Endothelial cell (in vitro differentiated cells): ENCODE data around the gene MYL10. TPM values are rescaled to one million over a fixed set of nuclear protein-coding genes. Genes with fewer than 3 reads are reported as not detected.

Source experiments
- DNase-seq: peaks from one replicate; pipeline ENCODE4 v3.0.0; 2021; ENCODE audit warnings: low spot score
- H3K27ac Mint-ChIP-seq: one replicate; pipeline ENCODE4 v1.8.0; 2021; ENCODE audit warnings: mixed read lengths, inconsistent platforms; ENCODE audit not compliant: unreplicated experiment
- H3K27me3 Mint-ChIP-seq: one replicate; pipeline ENCODE4 v1.8.0; 2021; ENCODE audit warnings: mild to moderate bottlenecking, moderate library complexity, mixed read lengths, inconsistent platforms; ENCODE audit not compliant: unreplicated experiment
- H3K36me3 Mint-ChIP-seq: one replicate; pipeline ENCODE4 v1.8.0; 2021; ENCODE audit warnings: mild to moderate bottlenecking, low read depth, mixed read lengths, inconsistent platforms; ENCODE audit not compliant: unreplicated experiment
- H3K4me1 Mint-ChIP-seq: one replicate; pipeline ENCODE4 v1.8.0; 2021; ENCODE audit warnings: mild to moderate bottlenecking, mixed read lengths, inconsistent platforms; ENCODE audit not compliant: unreplicated experiment
- H3K4me3 Mint-ChIP-seq: one replicate; pipeline ENCODE4 v1.8.0; 2021; ENCODE audit warnings: mild to moderate bottlenecking, mixed read lengths, inconsistent platforms; ENCODE audit not compliant: unreplicated experiment
- H3K9me3 Mint-ChIP-seq: one replicate; pipeline ENCODE4 v1.8.0; 2021; ENCODE audit warnings: mixed read lengths, inconsistent platforms; ENCODE audit not compliant: unreplicated experiment
- total RNA-seq: library from RNA; stranded (reverse); fragmentation: NEBNext Ultra II Directional; extraction: Animal tissue kit (Norgen Biotek cat#: 25700); gene quantifications from one replicate; pipeline ENCODE4 v1.2.1, GENCODE V29; 2021; ENCODE audit not compliant: unreplicated experiment
- TF ChIP-seq, protein P1 (sequence below): fragments of 200-600 bp; sonication (generic); IDR thresholded peaks from one replicate; pipeline ENCODE4 v1.5.0; 2021; ENCODE audit warnings: antibody characterized with exemption; ENCODE audit not compliant: unreplicated experiment

MYL10 gene
- total RNA-seq, 1 donor from 2014 or later: not detected

DNA sequence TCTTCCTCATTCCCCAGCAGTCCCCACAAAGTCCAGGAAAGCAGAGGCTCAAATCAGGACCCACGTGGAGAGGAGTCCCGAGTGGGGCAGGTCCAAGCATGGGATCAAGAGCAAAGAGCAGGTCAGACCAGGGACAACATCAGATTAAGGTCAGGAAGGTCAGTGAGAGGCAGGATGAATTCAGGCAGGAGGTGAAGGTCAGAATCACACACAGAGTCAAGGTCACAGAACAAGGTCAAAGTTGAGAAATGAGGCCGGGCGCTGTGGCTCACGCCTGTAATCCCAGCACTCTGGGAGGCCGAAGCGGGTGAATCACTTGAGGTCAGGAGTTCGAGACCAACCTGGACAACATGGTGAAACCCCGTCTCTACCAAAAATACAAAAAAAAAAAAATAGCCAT, 2.3 kb downstream of the MYL10 start:
- no peaks in the 10 kb centered on the region for H3K9me3 Mint-ChIP-seq
- peaks cover 8% of the 10 kb centered on the region for H3K27me3 Mint-ChIP-seq
- no peak overlapping the region for H3K4me3 Mint-ChIP-seq
- H3K27ac Mint-ChIP-seq: no peak overlapping the region
- no peaks in the 10 kb centered on the region for H3K36me3 Mint-ChIP-seq
- TF ChIP-seq, protein P1, sequence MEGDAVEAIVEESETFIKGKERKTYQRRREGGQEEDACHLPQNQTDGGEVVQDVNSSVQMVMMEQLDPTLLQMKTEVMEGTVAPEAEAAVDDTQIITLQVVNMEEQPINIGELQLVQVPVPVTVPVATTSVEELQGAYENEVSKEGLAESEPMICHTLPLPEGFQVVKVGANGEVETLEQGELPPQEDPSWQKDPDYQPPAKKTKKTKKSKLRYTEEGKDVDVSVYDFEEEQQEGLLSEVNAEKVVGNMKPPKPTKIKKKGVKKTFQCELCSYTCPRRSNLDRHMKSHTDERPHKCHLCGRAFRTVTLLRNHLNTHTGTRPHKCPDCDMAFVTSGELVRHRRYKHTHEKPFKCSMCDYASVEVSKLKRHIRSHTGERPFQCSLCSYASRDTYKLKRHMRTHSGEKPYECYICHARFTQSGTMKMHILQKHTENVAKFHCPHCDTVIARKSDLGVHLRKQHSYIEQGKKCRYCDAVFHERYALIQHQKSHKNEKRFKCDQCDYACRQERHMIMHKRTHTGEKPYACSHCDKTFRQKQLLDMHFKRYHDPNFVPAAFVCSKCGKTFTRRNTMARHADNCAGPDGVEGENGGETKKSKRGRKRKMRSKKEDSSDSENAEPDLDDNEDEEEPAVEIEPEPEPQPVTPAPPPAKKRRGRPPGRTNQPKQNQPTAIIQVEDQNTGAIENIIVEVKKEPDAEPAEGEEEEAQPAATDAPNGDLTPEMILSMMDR: no peak
- no peak for DNase-seq
- peaks cover 6% of the 10 kb centered on the region for H3K4me1 Mint-ChIP-seq

DNA sequence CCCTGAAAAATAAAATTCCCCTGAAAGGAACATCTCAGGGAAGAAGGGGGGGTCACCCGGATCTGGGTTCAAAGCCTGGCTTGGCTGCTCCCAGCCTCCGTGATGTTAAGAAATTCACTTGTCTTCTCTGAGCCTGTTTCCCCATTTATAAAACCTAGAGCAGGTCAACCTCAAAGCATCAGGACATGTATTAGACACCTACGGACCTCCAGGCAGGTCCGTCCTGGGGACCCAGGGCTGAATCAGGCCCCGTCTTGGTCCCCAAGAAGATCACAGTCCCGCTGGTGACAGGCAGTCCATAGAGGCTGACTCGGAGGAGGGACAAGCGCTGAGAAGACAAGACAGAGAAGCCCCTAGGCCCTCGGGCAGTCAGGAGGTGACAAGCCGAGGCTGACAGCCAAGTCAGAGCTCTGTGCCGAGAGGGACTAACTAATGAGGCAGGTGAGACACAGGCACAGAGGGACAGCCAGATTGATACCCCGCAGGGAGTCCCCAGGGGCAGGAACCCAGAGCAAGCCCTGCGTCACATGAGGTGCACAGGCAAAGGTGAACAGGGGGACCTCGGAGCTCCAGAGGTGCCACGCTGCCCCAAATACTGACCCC, 2.9 kb downstream of the MYL10 start:
- Mint-ChIP-seq H3K9me3 (no peaks in the 10 kb centered on the region), H3K27ac (no peak overlapping the region), H3K4me1 (peaks cover 6% of the 10 kb centered on the region), H3K27me3 (peaks cover 8% of the 10 kb centered on the region), H3K36me3 (no peaks in the 10 kb centered on the region), H3K4me3 (no peak overlapping the region)
- TF ChIP-seq, protein P1: no peak
- no peak for DNase-seq

DNA sequence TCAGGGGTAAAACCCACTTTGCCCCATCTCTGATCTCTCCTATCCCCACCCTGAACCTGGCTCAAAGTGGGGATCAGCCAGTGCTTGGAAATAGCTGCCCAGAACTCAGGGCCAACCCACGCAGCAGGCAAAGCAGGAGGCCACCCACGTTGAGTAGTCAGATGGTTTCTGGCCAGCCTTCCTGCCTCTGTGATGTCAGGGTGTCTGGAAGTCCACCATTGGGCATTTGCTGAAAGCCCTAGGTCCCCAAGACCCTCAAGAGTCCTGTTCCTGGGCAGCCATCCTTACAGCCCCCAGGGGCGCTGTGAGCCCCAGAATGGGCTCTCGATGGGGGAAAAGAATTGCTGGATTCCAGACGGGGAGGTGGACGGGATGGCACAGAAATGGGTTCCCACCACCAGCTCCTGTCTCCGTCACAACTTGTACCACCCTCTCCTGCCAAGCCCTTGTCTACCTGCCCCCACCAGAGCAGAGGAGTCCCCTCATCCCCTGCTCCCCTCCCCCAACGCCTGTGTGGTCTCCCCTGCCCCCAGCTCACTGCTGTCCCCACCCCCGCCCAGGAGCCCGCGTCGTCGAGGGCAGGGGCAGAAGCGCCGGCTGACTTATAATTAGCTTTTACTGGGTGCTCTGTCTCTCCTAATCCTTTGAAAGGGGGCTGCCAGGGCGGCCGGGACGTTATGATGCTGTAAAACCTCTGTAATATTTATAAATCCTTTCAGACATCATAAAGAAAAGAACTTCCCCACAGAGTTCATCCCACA, 3.9 kb downstream of the MYL10 start:
- no peak overlapping the region for H3K27ac Mint-ChIP-seq
- TF ChIP-seq, protein P1: no peak
- no peaks in the 10 kb centered on the region for H3K9me3 Mint-ChIP-seq
- peaks cover 6% of the 10 kb centered on the region for H3K4me1 Mint-ChIP-seq
- H3K4me3 Mint-ChIP-seq: no peak overlapping the region
- H3K36me3 Mint-ChIP-seq: no peaks in the 10 kb centered on the region
- H3K27me3 Mint-ChIP-seq: peaks cover 9% of the 10 kb centered on the region
- DNase-seq: no peak

DNA sequence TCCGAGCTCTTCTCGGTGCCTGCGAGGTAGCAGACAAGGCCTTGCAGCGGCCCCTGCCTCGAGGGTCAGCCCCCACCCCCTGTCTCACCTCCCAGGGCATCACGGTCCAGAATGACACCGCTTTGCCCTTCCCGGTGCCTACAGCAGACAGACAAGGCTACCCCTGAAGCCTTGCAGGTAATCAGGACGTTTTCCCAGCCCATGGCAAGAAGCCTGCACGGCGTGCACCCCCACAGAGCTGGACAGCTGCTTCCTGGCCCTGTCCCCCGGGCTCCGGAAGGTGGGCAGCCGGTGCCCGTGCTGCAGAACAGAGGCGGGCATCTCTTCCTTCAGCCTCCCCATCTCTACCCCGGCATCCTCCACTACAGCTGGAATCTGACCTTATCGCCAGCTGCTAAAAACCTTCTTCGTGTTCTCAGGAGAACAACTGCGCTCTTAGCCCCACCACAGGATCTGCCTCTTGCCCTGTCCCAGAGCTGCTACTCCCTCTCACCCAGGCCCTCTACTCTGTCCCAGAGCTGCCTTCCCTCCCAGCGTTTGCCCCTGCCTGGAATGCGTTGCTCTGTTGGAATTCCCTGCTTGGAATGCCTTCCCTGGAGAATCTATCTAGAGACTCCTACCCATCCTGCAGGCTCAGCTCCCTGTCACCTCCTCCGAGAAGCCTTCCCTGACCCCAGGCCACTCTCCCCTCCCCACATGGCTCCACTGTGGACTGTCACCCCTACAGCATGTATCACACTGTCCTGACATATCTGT, 4.7 kb downstream of the MYL10 start:
- Mint-ChIP-seq H3K27me3 (peaks cover 11% of the 10 kb centered on the region), H3K36me3 (no peaks in the 10 kb centered on the region), H3K9me3 (no peaks in the 10 kb centered on the region), H3K27ac (peak overlapping the region; percentile 43), H3K4me1 (peaks cover 6% of the 10 kb centered on the region), H3K4me3 (no peak overlapping the region)
- no peak for DNase-seq
- TF ChIP-seq, protein P1: no peak
